ENCODE data around the gene BAX. TPM values are rescaled to one million over a fixed set of nuclear protein-coding genes. Genes with fewer than 3 reads are reported as not detected.

The BAX gene
- total and polyA plus RNA-seq, 2 of the 13 experiments (the other 11 are each of a cell fraction or from before 2014, with no cell fraction given), result 139 to 176 TPM

DNA sequence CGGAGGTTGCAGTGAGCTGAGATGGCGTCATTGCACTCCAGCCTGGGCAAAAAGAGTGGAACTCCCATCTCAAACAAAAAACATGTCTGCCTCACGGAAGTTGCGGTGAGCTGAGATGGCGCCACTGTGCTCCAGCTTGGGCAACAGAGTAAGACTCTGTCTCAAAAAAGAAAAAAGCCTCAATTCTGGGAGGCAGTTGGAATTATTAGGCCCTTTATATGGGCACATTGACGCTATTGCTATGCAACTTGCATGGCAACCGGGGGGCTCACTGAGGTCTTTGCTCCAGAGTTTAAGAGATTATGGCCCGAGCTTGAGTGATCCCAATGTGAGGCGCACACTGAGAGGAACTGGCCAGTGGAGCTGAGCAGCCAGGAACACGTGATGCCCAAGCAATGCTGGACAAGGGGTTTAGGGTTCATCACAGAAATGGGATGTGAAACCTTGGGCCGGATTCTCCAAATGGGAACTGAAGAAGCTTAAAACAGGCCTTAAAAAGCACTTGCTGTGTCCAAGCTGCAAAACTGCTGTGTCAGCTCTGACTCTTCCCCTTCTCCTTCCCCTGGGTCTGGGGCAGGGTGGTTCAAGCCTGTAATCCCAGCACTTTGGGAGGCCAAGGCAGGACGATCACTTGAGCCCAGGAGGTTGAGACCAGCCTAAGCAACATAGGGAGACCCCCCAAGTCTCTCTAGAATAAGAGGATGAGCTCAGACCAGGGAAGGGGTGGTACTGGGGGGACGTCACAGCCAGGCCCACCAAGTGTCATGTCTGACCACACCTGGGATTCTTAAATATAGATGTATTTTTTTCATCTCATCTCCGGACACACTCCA, 12.9 kb downstream of the BAX start (continued):
- TF ChIP-seq THAP9 (CRISPR knock-in tag; IDR thresholded peaks at IDR 0.05; ENCODE audit: borderline replicate concordance), result peak; percentile 58; the same call in 1 of the 2 replicates
- no peak for TF ChIP-seq ZNF720 (CRISPR knock-in tag; IDR thresholded peaks at IDR 0.05)
- TF ChIP-seq NFYC (CRISPR knock-in tag; IDR thresholded peaks at IDR 0.05), result peak; percentile 14; the same call in 1 of the 2 replicates
- no peak for TF ChIP-seq DZIP1 (CRISPR knock-in tag; IDR thresholded peaks at IDR 0.05)
- TF ChIP-seq ZNF446 (CRISPR knock-in tag; IDR thresholded peaks at IDR 0.05), result no peak
- TF ChIP-seq ZBTB42 (CRISPR knock-in tag; IDR thresholded peaks at IDR 0.05), result no peak
- TF ChIP-seq GABPA (IDR thresholded peaks at IDR 0.05; ENCODE audit: low read depth, low read length), result no peak
- TF ChIP-seq GABPA (CRISPR knock-in tag; IDR thresholded peaks at IDR 0.05; ENCODE audit: low read depth), result peak; percentile 21; the same call in 1 of the 2 replicates
- no peak for TF ChIP-seq PLRG1 (conservative IDR thresholded peaks at IDR 0.05)
- TF ChIP-seq JARID2 (CRISPR knock-in tag; IDR thresholded peaks at IDR 0.05; ENCODE audit: insufficient replicate concordance), result no peak
- no peak; the same call in 1 of the 2 replicates for TF ChIP-seq SOX13 (IDR thresholded peaks at IDR 0.05)
- TF ChIP-seq SOX13 (CRISPR knock-in tag; conservative IDR thresholded peaks at IDR 0.05 in 1 of 2, IDR thresholded peaks at IDR 0.05 in 1 of 2), result no peak; a peak in 1 of 4 replicates
- TF ChIP-seq ZNF816 (CRISPR knock-in tag; IDR thresholded peaks at IDR 0.05; ENCODE audit: borderline replicate concordance), result no peak
- peak; percentile 89 for TF ChIP-seq ZBTB4 (CRISPR knock-in tag; IDR thresholded peaks at IDR 0.05; ENCODE audit: borderline replicate concordance)
- no peak for TF ChIP-seq RNF2 (conservative IDR thresholded peaks at IDR 0.05; ENCODE audit: low read depth)
- no peak for TF ChIP-seq AHR (CRISPR knock-in tag; IDR thresholded peaks at IDR 0.05)
- TF ChIP-seq ZNF878 (CRISPR knock-in tag; IDR thresholded peaks at IDR 0.05), result peak; percentile 75; the same call in 1 of the 2 replicates
